NB4 (cell line): ENCODE measurements around the gene BTBD1.

Experiments
- CTCF ChIP-seq: IDR thresholded peaks from one replicate; pipeline ENCODE4 v1.5.1; 2012; ENCODE audit warnings: low read depth, low read length
- POLR2A ChIP-seq: IDR thresholded peaks from 2 replicates; pipeline ENCODE4 v1.6.1; 2011; ENCODE audit warnings: mild to moderate bottlenecking; ENCODE audit not compliant: insufficient read length; ENCODE audit errors: extremely low read depth

DNA sequence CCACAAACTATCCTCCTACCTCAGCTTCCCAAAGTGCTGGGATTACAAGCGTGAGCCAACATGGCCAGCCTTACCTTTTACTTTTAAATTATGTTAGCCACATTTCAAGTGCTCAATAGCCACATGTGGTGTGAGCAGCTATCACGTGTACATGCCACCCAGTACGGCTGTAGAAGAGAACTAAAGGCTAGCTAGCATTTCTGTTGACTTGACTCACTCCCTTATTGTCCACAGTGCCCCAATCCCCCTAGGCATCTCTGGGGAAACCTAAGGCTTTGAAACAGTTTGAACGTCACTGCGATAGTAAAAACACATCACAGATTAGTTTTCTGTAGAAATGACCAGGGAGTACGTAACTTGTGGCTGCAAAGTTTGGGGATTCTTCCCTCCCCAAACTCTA, 67.6 kb downstream of the BTBD1 start:
- TF ChIP-seq POLR2A (no peak), CTCF (no peak)
